ENCODE data around the gene NSD2.

The NSD2 gene

DNA sequence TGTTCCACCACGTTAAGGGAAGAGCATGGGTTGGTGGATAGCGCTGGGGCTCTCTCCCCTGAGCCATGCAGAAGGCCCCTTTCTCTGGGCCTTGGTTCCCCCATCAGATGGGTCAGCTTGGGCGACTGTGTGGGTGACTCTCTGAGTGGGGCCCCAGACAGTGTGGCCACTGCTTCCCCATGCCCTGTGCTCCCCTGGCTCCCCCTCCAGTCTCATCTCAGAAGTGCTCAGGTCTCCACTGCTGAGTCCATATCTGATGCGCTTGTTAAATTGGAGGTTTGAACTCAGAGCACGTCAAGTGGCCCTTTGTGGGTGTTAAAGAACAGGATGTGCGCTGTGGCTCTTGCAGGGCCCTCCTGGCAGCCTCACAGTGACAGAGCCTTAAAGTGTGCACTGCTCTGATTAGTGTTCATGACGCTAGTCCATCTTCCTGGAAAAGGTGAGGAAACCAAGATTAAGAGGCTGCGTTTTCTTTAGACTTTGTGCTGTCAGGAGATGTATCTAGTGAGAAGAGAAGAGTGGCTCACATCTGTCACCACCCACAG is 77.8 kb downstream of the NSD2 start:
- no peak for DNase-seq

DNA sequence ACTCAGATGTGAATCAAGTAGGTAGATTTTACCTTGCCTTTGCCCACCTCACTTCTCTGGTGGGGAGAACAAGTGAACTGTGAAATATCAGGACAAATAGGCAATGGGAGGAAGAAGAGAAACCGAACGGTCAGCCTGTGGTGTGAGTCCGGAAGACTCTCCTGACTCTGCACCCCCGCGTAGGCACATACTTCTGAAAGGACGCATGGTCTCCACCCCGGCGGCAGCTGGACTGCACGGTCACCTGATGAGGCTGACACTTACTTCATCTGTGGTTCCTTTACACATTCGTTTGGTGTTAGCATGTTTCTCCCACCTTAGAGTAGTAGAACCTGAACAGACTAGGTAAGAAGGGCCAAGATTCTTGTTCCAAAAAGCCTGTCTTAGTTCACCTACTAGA is 79.2 kb downstream of the NSD2 start:
- DNase-seq: no peak

DNA sequence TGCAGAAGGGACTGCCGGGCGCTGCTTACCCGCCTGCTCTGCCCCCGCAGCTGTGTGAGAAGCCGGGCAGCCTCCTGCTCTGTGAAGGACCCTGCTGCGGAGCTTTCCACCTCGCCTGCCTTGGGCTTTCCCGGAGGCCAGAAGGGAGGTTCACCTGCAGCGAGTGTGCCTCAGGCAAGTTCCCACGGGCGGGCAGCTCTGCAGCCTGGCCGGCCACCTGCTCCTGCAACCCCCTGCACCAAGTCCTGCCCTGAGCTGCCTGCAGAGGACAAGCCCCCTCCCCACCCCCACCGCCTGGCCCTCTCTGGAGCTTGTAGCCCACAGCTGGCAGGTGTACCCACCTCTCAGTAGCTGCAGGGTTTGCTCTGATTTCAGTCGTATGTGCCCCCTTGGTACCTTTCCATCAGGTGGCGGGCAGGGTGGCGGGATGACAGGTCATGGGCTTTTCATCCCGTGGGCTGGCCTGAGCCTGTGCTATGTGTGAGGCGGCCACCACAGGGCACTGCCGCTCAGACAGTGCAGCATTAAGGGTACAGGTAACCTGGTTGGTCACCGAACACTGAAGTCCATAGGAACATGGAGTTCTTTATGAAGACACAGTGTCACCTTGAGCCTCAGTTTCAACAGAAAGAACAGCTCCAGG is 81.0 kb downstream of the NSD2 start:
- no peak for DNase-seq

DNA sequence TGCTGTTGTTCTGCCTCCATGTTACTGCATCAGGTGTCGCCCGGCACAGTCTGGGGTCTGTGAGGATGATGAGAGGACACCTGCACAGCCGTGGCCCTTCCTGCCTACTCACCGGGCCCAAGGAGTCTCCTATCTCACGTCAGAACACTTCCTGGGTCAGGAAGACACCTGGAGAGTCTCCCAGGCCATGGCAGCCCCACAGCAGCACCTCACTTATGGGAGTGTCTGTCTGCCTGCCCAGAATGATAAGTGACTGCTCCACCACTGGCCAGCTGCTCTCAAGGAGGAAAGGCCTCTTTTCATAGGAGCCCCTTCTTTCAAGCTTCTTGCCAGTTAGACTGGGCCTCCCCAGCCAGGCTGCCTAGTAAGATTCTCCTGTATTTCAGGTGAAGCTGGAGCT is 81.5 kb downstream of the NSD2 start:
- DNase-seq: no peak

DNA sequence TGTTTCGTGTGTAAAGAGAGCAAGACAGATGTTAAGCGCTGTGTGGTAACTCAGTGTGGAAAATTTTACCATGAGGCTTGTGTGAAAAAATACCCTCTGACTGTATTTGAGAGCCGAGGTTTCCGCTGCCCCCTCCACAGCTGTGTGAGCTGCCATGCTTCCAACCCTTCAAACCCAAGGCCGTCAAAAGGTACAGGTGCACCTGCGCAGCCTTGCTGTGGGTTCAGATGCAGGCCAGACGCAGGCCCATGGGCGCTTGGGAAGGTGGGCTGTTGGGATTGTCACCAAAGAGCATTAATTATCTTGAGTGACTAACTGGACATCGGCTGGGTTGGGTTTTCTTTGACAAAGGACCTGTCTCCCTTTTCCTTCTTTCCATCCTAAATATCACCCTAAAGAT is 82.1 kb downstream of the NSD2 start:
- DNase-seq: no peak

DNA sequence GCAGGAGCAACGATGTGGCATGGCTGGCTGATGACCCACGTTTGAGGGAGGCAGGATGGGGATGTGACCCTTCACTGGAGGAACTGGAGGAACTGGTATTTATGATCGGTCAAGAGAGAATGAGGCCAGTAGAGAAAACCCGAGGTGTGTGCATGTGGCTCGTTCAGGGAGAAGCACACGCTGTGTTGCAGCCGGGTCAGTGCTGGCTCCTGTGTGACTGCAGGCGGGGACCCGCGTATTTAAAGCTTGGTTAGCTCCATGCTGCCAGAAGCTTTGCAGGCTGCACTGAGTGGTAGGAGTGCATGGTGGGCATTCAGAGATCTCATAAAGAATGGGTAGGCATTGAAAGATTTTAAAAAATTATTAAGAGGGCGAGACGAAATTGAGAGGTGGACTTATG is 85.4 kb downstream of the NSD2 start:
- DNase-seq: no peak

DNA sequence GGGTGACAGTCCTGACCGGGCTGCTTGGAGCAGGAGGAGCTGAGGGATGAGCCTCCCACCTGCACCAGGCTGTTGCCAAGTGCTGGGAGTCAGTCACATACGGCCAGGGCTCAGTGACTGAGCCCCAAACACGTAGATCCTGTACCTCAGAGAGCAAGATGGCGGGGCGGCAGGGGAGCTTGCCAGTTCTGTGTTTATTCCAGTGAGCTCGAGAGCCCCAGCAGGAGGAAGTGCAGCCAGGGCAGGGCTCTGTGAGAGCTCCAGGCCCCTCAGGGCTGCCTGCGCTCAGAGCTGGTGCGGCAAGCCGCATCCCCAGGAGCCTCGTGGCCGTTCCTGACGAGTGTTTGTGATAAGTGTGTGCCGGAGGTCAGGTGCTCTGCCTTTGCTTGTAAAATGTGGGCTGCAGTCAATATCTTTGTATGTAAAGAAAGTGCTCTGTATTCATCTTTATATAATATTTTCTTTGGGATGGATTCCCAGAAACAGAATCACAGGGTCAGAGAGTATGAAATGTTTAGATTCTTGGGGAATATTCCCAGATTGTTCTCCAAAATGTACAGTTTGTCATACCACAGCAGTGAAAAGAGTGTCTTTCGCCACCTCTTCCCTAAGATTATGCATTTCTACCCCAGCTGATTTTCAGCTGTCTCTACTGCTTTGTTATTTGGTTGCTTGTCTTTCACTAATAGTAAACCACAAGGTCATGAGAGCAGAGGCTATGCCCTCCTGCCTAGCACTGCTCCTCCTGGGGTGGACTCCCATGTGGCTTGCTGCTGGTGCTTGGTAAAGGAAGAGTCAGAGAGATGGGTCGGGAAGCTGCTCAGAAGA is 87.3 kb downstream of the NSD2 start:
- DNase-seq: no peak

DNA sequence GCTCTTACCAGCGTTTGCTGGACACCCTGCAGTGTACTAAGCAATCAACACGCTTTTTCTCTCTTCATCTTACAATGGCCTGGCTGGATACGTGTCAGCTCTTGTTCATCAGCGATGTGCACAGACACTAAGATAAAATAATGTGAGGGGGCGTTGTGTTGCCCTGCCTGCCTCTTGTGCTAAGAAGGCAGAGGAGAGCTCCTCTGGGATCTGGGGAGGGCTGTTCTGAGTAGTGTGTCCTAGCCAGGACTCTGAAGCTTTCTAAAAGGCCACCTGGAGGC is 87.9 kb downstream of the NSD2 start:
- no peak for DNase-seq

DNA sequence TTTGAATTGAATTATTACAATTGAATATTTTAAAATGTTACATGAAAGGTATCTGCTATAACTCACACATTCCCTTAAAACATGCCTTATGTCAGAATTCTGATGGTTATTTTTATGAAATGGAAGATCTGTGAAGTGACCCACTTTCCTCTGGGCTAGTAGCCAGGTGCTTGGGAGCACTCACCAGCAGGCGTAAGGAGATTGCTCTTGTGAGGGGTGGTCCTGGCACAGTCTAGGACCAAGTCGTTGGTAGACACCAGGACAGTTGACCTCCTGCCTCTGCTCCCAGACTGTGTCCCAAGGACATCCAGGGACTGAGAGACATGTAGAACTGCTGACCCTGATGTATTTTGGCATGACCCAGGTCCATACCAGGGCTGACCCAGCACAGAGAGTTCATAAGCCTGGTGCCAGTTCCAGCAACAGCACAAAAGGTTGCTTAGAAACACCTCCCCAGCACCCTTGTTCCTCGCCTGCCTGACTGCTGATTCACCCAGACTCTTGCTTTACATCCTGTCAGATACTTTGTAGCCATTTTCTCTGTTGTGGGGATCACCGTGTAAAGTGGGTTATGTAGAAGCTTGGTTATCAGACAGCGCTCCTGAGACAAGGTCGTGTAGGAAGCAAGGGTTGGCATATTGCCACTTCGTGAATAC is 89.1 kb downstream of the NSD2 start:
- no peak for DNase-seq

DNA sequence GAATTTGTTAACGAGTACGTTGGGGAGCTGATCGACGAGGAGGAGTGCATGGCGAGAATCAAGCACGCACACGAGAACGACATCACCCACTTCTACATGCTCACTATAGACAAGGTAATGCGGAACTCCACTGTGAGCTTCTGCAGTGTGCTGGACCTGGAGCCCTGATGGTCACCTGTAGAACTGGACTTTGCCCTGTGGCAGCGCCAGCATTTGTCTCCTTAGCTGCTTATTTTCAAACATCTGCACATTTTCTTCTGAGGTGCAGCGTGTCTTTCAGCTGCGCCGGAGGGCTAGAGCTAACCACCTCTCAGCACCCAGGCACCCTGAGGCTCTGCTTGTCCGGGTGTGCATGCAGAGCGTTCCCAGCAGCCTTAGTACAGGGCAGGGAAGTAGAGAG is 89.8 kb downstream of the NSD2 start:
- no peak for DNase-seq

DNA sequence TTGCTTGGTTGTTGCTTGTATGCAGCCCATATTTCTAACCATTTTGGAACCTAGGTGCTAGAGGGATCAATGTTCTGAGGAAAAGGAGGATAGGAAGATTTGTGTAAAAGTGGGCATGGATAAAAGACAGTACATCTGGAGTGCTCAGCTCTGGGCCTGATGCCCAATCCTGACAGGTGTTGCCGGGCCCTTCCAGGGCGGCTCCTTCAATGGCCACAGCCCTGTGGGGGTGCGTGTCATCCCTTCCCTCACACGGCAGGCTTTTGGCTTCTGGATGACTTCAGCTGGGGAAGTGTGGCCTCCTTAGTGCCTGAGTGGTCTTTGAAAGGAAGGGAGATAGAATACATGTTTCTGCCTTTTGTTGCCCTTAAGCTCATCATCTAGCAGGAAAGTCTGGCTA is 90.4 kb downstream of the NSD2 start:
- no peak for DNase-seq

DNA sequence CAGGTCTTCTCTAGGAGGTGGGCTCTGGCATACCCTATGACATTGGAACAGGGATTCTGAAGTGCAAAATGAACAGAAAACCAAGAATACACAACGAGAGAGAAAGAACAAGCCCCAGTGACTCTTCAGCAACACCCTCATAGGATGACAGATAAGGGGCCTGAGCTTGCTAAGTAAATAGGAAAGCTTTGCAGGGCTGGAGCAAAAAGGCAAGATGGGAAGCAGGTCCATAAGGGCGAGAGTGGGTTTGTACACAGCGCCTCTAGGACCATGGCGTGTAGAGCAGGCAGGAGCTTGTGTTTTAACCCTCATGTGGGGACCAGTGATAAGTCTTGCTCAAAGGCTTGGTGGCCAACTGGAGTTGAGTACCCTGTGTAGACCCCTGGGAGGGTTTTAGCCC is 91.8 kb downstream of the NSD2 start:
- no peak for DNase-seq

DNA sequence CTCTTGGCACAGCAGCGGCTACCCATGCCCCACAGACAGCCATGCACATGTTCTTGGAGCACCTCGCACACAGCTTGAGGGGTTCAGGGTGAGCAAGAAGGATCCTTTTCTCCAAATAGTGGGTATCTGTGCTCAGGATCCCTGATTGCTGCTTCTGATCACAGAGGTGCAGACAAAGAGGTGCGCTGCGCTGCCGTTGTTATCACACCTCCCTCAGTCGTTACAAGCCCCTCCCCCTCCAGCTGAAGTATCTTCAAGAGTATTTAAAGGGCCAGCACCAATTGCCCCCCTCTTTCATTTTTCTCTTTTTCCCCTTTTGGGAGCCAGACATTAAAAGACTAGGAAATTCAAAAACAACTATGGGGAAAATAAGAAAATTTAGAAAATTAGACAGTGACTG is 93.2 kb downstream of the NSD2 start:
- DNase-seq: no peak

DNA sequence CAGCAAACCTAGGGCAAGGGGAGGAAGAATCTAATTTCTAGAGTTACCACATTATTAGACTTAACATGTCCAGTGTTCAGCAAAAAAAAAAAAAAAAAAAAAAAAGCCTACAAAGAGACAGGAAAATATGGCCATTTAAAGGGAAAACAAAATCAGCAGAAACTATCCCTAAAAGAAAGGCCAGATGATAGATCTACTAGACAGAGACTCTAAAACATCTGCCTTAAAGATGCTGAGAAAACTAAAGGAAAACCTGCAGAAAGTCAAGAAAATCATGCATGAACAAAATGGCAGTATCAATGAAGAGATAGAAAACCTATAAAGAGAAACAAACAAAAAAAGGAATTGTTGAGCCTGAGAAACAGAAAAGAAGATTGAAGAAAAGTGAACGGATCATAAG is 93.8 kb downstream of the NSD2 start:
- DNase-seq: no peak

DNA sequence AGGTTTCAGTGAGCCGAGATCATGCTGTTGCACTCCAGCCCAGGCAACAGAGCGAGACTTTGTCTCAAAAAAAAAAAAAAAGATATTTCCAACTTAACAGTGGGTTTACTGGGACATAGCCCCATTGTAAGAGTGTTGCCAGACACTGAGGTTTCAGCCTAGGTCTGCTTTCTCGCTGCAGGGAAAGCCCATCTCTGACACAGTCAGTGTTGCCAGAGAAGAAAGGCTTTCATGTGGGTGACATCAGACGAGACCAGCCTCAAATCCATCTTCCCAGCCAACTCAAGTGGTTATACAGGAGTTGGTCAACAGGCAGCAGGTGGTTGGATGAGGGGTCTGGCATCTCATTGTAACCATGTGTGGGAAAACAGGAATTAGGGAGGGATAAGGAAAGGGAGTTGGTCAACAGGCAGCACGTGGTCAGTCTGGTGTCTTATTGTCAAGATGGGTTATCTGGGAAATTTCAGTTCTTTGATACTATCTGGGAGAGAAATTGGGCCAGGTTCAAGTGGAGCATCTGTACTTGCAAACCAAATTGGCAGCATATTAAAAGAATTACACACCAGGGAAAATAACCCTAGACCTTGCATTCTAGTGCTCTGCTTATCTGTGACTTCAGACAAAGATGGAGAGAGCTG is 96.4 kb downstream of the NSD2 start:
- no peak for DNase-seq

DNA sequence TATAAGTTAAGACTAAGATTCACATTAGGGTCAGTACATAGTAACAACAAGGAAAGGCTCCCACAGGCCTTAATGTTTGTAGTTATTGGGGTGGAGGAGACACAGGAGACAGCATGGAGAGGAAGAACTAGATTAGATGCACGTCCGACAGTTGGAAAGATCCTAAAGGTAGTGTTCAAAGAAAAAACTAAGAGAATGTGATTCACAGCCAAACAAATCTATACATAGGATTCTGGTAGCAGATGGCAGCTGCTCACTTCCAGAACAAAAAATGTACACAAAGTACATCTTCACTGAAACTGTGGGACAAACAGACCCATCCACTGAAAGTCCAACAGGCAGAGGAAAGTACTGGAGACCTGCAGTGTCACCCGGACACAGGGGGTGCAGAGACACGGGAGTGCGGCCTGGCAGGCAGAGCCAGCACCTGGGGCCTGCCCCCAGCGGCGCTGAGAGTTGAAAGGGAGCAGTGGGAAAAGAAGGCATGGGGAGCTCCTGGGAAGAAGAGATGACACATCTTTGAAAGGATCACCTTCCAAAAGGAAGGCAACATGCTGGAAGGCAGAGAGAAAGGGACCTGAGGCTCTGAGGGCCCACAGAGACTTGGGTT is 97.6 kb downstream of the NSD2 start:
- DNase-seq: no peak

DNA sequence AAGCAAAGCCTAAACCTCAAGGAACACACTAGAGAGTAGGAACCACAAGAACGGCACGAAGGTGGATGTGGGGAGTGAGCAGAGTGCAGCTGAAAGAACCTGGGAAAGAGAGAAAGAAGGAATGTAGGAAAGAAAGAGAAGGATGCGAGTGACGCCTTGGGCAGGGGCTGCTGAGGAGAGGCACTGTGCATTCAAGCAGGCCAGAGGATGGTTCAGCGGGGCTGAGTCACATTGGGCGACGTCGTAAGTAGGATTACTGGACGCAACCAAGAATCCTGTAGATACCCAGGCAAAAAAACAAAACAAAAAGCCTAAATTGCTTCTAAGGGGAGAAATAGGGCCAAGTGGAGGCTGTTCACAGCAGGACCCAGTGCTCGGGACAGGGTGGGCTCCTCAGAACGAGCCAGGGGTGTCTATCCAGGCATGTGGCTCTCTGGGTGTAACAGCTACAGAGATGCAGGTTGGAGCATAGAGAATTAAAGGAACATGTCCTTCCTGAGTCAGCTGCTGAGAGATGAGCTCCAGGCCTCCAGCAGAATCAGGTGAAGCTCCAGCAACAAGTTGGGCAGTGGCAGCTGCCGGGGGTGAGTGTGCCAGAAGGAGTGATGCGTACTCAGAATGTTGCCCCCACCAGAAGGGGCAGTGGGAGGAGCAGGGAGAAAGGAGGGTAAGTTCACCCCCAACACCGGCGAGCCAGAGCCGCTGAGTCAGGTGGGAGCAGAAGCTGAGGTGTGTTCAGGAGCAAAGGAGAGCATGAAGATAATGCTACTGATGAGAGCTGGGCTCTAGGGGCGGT is 98.9 kb downstream of the NSD2 start:
- no peak for DNase-seq

DNA sequence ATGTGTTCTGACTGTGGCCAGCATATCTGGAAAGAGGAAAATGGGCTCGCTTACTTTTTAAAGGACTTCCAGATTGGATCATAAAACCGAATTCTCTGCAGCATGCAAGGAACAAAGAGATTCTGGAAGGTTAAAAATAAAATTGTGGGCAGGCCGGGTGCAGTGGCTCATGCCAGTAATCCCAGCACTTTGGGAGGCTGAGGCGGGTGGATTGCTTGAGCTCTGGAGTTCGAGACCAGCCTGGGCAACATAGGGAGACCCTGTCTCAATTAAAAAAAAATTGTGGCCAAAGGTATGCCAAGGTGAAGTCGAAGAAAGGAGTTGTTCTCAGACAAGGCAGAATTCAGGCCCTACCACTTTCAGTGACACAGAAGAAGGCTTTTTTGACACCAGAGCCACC is 99.7 kb downstream of the NSD2 start:
- no peak for DNase-seq

DNA sequence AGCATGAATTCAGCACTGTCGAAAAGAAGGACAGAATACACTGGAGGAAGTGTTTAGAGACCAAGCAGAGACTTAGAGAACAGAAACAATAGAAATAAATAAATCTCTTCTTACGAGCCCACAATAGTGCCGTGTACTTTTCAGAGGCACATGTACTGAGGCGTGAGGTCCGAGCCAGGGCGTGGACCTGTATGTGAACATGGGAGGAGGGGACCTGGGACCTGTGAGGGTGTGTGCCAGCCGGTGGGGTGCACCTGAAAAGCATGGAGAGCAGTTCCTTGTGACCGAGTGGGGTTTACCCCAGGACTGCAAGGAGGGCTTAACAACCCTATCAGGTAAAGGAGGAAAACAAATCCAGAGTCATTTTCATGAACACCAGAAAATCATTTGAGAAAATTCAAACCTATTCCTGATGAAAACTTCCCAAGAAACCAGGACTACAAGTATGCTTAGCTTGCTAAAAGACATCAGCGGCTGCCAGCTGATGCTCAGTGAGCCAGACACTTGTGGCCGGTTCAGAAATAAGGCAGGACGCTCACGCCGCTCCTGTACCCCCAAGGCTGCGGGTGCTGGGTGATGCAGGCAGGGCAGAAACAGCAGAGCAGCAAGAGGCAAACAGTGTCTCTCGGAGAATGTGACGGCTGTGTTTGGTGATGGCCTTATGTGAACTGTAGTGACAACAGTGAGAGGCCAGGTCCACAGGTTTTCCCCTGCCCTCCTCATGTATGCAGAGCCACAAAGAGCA is 100.4 kb downstream of the NSD2 start:
- DNase-seq: no peak

DNA sequence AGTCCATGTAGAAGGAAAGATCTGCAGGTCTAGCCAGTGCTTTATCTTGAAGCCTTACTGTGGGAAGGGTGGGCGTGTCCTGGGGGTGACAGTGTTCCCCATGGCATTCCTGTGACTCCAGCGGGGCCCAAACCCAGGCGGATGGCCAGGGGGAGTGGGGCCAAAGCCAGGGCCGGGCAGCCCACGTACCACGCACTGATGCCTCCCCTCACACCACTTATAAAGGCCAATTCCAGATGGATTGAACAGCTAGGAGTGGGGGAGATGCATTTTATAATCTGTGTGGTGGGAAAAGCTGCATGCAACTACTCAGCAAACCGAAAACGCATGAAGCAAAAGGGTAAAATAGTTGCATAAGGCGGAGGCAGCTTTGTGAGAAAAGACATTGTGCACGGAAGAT is 101.2 kb downstream of the NSD2 start:
- DNase-seq: no peak

DNA sequence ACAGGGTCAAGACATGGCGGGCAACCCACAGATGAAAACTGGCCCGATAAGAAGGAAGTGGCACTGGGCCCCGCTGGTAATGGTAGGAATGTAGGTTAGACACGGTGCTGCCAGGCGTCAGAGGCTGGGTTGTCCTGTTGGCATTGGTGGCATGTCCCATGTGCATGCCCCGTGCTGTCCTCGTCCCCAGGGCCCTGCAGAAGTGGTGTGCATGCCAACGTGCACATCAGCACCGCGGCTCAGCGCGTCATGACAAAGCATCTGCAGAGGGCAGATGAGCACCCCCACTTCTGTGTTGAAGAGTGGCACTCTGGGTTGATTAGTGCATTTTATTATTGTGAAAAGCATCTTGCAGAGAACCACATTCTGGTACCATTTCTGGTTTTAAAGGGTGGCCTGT is 102.0 kb downstream of the NSD2 start:
- no peak for DNase-seq

DNA sequence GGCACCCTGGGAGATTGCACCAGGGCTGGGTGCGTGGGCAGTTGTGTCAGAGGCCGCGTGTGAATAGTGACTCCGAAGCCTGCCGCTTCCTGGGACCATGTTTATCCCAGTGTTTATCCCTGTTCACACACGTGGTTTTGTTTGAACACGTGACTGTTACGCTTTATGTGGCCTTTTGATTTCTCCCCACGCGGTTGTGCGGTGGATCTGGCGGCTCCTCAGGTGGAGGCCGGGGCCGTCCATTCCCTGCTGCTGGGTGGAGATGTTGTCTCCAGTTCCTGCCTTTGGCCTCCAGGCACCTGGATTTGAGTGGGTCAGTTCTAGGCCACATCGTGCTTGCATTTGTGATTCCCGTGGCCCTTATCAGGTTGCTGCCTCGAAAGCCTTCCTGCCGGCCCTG is 102.5 kb downstream of the NSD2 start:
- no peak for DNase-seq
